ENCODE data around the gene RNU5B-1. TPM values are rescaled to one million over a fixed set of nuclear protein-coding genes. Genes with fewer than 3 reads are reported as not detected.

The RNU5B-1 gene
- total RNA-seq, 1 donor from 2014 or later: not detected

DNA sequence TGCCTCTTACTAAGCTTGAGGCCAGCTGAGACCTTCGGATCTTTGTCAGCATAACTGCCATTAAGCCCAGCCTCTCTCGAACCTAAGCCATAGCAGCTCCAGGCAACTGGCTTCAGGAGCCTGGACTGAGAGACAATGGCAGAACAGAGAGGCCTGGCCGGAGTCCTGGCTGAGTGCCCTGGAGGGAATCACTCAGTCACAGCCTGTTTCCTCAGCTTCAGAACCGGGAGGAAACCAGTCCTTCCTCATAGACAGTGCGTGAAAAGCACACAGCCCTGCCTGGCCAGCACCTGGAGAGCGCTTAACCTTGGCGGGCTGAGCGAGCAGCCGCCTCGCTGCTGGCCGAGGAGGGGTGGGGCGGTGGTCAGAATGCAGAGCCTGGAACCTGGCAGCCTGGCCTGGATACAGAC, 21.6 kb downstream of the RNU5B-1 start:
- peak; percentile 59 to 70 for DNase-seq (ENCODE audit: low spot score in 2 of 2)
- FAIRE-seq: no peak

DNA sequence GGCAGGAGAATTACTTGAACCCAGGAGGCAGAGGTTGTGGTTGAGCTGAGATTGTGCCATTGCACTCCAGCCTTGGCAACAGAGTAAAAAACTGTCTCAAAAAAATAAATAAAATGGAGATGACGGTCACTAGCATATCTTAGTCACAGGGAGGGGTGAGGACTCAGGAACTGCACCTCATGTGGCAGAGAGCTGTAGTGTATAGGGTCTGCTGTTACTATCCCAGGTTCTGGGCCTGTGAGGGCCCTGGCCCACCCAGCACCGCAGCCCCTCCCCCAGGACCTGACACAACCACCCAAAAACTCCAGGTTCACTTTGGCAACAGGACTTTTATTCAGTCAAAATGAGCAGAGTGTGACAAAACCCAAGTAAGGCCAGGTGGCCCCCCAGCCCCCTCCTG, 22.3 kb downstream of the RNU5B-1 start:
- no peak for DNase-seq (ENCODE audit: low spot score in 2 of 2)
- no peak for FAIRE-seq

DNA sequence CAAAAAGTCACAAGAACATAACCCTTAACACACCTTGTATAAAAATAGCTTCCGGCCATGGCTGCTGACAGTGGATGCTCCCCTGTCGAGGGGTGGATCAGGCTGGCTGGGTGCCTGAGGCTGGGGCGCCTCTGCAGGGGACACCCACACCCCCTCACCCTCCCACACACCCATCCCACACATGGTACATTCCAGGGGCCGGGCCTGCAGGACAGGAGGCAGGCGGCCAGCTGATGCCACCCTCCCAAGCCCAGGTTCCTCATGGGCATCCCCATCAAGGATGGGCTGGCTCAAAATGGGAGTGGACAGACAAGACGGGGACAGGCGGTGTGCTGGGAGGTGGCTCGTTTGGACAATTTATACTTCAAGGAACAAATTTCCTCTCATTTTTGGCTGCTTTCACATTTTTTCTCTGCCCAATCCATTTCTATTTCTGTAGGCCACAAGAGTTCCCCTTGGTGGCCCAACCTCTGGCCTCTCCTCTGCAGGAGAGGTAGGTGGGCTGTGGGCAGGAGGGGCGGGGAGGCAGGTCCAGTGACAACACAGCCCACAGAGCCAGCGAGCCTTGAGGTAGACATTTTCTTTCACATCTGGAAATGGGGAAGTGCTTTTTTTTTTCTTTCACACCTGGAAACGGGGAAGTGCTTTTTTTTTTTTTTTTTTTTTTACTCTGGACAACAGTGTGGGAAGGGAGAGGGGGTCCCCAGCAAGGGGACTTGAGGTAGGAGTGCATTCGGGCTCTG, 23.3 kb downstream of the RNU5B-1 start:
- FAIRE-seq: no peak

DNA sequence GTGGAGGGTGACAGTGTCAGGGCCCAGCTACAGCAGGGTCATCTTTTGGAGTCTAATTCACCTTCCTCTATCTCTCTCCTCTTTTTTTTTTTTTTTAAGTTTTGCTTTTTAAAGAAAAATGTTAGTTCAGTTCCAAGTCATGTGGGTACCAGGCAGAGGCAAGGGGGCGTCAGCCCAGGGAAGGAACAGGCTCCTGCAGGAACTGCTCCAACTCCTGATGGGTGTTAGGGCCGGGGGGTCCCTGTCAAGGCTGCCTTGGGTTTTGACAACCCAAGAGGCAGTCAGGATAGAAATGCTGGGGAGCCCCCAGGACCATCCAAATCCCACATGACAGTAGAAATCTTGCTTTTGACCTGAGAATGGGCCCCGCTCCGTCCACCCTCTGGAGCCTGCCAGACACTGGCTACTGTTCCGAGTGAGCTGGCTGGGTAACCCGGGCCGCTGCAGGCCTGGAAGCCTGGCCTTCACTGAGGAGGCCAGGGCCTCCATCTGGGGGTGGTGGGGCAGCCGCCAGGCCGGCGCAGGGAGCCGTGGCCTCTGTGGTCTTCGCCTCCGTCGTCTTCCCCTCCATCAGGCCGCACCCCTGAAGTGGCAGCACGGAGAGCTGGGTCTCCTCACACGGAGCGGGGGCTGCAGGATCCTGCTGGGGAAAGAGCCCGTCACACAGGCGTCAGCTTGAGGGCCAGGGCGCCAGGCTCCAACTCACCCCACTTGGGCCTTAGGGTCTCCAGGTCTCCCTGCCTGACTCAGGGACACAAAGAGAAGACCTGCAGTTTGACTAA, 24.2 kb downstream of the RNU5B-1 start:
- DNase-seq (ENCODE audit: low spot score in 2 of 2): no peak
- FAIRE-seq: no peak

More for the DNA sequence above, 23.3 kb downstream of the RNU5B-1 start:
- no peak for DNase-seq (ENCODE audit: low spot score in 2 of 2)

DNA sequence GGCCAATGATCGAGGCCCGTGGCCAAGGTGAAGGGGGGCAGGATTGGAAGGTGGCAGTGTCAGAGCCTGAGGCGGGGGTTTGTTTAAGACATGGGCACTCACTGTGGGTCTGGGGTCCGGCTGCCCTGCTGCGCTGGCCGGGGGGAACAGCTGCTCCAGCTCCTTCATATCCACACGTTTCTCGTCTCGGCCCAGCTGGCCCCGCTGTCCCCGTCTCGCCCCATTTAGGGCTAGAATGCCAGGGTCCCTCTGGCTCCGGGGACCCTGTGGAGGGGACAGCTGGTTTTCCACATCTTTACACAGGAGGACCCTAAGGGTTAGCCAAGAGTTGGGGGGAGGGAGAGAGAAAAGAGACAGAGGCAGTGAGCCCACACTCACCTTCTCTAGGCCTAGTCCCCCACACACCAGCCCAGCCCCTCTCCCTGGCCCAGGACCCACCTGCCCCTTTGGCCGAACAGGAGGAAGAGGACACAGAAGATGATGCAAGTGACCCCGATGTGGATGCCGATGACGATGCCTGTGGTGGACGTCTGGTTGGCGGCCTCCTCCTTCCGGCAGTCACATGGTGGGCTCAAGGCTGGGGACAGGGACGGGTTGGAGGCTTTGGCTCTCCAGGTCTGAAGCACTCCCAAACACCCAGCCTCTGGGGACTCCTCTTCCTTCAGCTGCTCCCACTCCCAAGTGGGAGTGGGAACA, 25.0 kb downstream of the RNU5B-1 start:
- no peak for DNase-seq (ENCODE audit: low spot score in 2 of 2)
- FAIRE-seq: no peak

DNA sequence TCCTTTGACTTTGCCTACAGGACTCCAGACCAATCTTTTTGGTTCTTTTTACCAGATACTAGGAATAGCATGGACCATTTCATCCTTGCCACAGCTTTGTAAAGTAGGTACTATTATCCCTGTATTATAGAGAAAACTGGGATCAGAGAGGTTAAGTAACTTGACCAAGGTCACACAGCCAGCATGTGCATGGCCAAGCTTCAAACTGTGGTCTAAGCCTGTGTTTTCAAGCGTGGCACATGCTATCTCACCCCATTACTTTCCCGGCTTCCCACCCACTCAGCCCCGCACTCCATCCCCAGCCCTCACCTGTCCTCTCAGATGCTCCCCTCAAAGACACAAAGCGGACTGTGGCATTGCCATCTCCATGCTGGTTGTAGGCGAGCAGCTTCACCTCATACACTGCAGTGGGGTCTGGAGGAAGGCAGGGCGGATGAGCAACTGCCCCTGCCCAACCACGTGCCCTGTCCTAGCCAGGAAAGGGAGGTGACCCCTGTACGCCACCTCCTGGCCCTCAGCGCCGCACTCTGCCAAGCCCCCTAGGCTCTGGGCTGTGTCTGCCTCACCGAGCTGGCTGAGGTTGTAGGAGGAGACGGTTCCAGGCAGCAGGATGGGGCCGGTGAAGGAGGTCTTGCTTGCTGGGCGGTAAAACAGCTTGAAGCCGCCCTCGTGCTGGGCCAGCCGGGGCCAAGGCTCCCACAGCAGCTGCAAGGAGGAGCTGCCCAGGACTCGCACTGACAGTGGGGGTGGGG, 25.7 kb downstream of the RNU5B-1 start:
- FAIRE-seq (no peak), DNase-seq (ENCODE audit: low spot score in 2 of 2) (no peak)

DNA sequence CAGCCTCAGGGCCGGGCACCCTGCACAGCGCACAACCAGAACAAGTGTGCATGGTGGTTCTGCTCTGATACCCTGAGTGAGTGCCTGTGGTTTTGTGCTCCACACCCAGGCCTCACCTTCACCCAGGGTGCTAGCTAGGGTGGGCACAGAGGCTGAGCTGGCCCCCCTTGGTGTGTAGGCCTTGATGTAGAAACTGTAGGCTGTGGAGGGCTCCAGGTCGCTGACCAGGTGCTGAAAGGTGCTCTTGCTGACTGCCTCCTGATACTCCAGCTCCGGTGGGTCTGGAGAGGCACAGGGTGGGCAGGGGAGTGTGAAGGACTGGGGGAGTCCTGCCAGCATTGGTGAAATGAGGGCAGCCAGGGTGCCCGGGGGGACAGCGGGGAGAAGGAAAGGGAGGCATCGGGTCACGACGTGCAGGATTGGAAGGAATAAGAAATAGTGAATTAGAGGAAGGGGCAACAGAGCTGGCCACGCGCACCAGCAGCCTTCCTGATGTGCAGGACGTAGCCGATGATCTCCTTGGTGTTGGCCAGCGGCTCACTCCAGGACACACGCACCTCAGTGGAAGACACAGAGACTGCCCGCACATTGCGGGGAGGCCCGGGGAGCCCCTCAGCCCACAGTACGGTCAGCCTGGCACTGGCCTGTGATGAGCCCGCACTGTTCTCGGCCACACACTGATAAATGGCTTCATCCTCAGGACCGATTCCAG, 26.6 kb downstream of the RNU5B-1 start:
- DNase-seq (ENCODE audit: low spot score in 2 of 2) (no peak), FAIRE-seq (no peak)

DNA sequence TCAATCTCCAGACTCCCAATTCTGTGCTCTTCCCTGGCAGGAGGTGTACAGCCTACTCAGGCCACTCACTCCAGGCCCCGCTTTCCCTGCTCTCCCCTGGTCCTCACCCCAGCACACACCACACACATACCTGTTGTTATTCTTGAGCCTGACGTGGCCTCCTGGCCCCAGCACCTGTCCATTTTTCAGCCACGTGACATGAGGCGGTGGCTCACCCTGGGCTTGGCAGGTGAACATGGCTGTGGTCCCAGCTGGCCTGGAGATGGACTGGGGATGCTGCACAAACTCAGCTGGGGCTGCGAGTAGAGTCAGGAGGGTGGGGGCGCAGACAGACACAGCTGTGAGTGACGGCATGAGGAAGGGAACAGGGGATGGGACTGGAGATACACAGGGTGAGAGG, 27.3 kb downstream of the RNU5B-1 start:
- FAIRE-seq: no peak
- no peak for DNase-seq (ENCODE audit: low spot score in 2 of 2)

DNA sequence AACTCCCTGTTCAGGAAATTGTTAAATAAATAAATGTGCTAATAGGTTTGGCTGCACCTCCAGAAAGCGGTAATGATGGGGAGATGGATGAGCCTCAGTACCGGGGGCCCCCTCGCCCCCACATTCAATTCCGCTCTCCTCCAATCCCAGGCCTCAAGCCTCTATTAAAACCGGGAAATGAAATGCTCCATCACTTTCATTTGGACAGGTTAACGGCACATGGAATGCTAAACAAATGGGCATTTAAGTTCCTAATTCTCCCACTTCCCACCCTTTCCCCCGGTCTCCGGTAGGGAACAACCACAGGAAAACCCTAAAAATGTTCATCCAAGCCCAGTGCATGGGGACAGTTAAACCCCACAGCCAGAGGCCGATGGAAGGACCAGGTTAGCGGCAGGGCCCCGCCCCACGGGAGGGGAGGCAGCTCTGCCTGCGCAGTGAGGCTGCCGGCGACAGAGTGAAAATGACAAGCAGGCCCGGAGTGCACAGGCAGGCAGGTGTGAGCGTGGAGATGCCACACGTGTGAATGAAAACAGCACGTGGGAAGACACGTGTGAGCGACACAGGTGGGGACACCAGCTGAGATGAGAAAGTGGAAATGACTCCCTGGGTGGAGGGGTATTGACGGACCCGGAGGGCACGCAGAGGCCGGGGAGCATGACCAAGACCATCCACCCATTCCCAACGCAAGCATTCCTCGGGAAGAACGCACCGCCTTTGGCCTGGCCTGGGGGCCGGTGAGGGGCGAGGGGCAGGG, 28.1 kb downstream of the RNU5B-1 start:
- no peak for FAIRE-seq
- no peak for DNase-seq (ENCODE audit: low spot score in 2 of 2)

DNA sequence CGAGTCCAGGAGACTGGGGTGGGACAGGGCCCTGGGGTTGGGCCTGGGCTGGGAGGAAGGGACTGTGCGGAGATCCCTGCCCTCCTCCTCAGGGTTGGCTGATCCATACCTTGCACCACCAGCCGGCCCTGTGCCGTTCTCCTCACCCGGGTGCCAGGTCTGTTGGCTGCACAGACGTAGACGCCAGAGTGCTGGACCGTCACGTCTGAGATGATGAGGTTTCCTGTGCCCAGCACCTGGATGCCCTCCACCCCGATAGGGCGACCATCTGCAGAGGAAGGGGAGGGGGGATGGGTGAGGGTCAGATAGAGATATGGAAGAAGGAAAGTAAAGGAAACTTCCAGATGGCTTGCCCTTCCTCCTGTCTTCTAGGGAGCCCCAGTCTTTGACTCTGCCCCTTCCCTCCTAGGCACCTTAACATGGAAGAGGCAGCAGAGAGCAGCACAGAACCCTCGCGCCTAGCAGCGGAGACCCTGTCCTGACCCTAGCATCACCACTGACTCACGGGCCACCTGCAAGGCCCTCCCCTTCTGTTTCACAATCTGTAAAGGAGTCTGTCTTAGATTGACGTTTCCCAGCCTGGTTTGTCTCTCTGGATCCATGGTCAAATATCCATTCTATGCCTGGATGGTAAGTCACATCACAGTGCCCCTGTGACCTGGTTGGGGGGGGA, 28.8 kb downstream of the RNU5B-1 start:
- FAIRE-seq: no peak
- no peak for DNase-seq (ENCODE audit: low spot score in 2 of 2)

DNA sequence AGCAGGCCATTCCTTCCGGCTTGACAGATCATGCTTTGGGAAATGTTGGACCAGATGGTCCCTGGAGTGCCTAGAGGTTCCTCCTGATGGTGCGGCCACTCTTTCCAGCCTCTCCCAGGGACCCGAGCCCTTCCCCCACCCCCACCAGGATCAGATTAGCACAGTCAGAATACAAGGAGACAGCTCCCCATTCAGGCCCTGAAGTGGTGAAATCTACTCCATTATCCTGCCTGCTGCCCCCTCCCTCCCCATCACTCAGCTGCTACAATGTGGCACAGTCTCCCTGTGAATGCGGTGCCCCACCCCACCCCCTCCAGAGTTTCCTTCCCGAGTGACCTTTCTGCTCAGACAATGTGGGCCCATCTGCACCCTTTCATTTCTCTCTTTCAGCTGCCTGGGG, 29.4 kb downstream of the RNU5B-1 start:
- DNase-seq (ENCODE audit: low spot score in 2 of 2) (no peak), FAIRE-seq (no peak)

DNA sequence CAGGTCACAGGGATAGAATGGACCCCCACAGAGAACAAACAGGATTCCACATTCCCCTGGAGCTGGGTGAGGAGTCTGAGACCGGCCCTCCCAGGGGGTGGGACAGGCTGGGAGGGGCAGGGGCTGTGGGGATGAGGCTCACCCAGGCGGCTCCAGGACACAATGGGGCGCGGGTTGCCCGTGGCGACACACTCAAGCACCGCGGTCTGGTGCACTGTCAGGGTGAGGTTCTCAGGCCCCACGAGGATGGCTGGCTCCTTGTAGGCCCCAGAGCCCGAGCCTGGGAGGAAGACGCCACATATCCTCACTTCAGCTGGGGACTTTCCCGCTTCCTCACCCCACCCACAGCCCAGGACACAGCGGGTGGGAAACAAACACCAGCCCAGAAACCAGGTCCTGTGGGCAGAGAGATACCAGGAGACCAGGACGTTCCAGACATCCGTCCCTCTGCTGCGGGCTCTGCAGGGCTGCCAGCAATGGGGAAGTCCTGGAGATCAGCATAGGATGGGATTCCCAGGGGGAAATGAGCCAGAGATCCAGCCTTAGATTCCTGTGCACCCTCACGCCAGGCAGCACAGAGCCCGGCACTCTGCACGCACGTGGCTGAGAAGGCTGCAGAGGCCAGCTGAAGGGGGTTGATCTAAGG, 30.2 kb downstream of the RNU5B-1 start:
- FAIRE-seq (no peak), DNase-seq (ENCODE audit: low spot score in 2 of 2) (no peak)

DNA sequence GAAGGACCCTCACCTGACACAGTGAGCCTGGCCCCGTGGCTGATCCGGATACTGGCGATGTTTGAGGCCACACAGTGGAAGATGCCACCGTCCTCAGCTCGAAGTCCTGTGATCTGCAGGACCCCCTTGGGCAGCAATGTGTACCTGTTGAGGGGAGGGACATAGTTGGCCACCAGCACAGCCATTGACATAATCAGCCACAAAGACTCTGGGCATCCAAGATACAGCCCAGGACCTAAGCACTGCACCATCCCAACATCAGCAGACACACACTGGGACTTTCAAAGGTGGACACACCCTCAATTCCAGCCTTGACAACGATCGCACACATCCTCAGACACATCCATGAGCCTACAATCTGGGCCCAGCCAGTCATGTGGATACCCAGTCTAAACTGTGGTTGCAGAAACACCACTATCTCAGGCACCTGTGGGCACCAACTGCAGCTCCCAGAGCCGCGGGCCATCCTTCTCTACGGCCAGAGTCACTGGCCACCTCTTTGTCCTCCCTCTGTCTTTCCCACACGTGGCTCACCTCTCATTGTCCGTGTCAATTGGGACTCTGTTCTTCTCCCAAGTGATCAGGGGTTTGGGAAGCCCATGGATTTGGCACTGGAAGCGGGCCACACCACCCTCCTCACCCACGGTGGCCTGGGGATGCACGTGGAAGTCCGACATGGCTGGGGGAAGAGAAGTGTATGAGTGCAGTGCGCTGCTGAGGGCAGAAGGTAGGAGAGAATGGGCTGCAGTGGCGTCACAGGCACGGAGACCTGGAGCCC, 31.0 kb downstream of the RNU5B-1 start:
- FAIRE-seq (no peak), DNase-seq (ENCODE audit: low spot score in 2 of 2) (no peak)

DNA sequence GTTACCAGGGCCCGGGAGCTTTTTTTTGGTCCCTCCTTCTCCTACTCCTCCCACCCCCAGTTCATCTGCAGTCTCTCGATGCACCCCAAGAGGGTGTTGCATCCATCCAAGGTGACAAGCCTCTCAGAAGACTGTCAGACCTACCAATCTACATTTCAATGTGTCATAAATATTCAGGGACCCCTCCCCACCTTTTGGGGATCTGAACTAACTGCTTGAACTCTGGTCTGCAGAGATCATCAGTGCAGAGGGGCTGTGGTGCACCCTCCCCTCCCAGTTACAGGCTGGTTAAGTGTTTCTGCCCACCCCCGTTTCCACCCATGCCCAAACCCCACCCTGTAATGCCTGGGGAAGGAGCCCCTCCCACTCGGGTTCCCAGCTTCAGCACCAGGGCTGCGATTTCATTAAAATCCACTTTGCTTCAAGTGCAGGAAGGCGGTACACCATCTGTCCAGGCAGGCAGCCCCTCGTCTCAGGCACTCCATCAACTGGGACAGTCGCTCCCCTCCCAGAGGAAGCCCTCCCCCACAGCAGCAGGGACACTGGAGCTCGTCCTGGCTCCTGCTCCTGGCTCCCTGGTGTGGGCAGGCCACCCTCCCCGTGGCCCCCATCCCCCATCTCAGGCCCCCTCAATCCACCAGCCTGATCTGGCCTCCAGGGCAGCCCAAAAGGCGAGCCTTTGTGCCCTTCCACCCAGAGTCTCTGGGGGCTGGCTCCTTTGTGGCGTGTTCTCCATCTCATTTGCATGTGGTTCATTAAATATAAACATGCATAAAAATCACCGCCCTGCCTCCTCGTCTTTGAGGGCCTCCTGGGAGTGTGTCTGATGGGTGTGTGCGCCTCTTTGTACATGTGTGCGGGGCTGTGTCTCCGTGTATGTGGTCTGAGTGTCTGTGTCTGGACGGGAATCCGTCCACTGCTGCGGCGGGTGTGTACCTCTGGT, 32.3 kb downstream of the RNU5B-1 start:
- FAIRE-seq (no peak), DNase-seq (ENCODE audit: low spot score in 2 of 2) (no peak)

DNA sequence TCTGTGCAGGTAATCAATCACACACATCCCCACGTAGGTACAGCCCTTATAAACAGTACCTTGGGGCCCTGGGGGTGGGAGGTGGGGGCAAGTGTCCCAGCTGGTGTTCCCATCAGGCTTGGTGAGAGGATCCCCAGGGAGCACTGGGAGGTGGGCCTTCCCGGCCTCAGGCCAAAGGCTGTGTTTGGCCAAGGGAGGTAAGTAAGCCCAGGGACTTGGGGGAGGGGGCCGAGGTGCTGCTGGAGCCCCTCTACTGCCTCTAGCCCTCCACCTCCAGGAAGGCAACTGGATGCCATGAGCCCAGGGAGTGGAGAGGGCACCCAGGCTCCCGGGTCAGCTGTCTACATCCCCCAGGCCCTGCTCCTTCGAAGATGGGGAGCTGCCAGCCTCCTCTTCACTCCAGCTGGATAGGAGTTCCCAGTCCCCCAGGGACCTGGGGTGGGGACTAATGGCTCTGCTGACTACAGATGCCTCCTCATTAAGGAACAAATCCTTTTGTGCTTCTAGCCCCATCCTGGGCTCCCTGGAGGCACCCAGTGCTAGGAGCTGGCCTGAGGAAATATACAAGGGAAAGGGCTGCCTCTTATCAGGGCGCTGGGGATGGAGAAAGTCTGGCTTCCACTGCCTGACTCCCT, 33.1 kb downstream of the RNU5B-1 start:
- FAIRE-seq: no peak
- no peak for DNase-seq (ENCODE audit: low spot score in 2 of 2)

DNA sequence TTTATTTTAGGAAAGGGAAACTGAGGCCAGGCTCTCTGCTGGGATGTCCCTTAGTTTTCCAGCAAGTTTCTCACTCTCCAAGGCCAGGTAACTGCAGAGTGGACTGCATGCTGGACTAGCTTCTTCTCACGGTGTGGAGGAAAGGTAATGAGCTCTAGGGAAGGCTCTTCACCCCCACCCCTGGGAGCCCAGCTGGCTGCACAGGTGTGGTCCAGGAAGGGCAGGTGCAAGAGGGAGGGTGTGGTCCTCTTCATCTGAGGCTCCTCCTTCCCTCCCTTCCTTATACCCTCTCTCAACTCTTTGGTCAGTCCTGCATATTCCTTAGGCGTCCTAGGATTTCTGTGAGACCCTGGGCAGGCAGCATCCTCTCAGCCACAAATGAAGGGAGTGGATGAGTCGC, 33.9 kb downstream of the RNU5B-1 start:
- FAIRE-seq: no peak
- DNase-seq (ENCODE audit: low spot score in 2 of 2): no peak

Data from frontal cortex (tissue), 4 donors.